GM21515 (cell line): ENCODE data around the gene GOT1.

ENCODE experiments used
- ATAC-seq: cut with Tn5 transposase; IDR thresholded peaks from one replicate; pipeline ENCODE4 v1.9.1; 2021; ENCODE audit not compliant: unreplicated experiment

GOT1 gene

GRCh38 chr10:99396471-99396870 lies 34.0 kb downstream of the GOT1 start:
- no peak for ATAC-seq

GRCh38 chr10:99395750-99396445 lies 34.5 kb downstream of the GOT1 start:
- ATAC-seq: no peak

GRCh38 chr10:99394761-99395386 lies 35.5 kb downstream of the GOT1 start:
- ATAC-seq: no peak

GRCh38 chr10:99394256-99394655 lies 36.2 kb downstream of the GOT1 start:
- no peak for ATAC-seq

GRCh38 chr10:99393683-99394082 lies 36.7 kb downstream of the GOT1 start:
- ATAC-seq: no peak

GRCh38 chr10:99393036-99393435 lies 37.4 kb downstream of the GOT1 start:
- no peak for ATAC-seq

GRCh38 chr10:99391346-99391745 lies 39.1 kb downstream of the GOT1 start:
- no peak for ATAC-seq

GRCh38 chr10:99389729-99390480 lies 40.5 kb downstream of the GOT1 start:
- ATAC-seq: no peak

- ATAC-seq: no peak
These were observed 42.9 kb downstream of the GOT1 start for GRCh38 chr10:99387541-99387940.

- no peak for ATAC-seq
These were observed 43.4 kb downstream of the GOT1 start for GRCh38 chr10:99387071-99387470.

- no peak for ATAC-seq
These were observed 48.2 kb downstream of the GOT1 start for GRCh38 chr10:99382176-99382575.

- no peak for ATAC-seq
These were observed 55.0 kb downstream of the GOT1 start for GRCh38 chr10:99375426-99375825.

GRCh38 chr10:99374972-99375371 lies 55.5 kb downstream of the GOT1 start:
- no peak for ATAC-seq

- no peak for ATAC-seq
These were observed 55.9 kb downstream of the GOT1 start for GRCh38 chr10:99374526-99374925.

- ATAC-seq: no peak
These were observed 57.7 kb downstream of the GOT1 start for GRCh38 chr10:99372546-99373271.

GRCh38 chr10:99370993-99371392 lies 59.4 kb downstream of the GOT1 start:
- ATAC-seq: peak; percentile 96

- ATAC-seq: no peak
These were observed 60.9 kb downstream of the GOT1 start for GRCh38 chr10:99369551-99369950.

GRCh38 chr10:99369126-99369525 lies 61.3 kb downstream of the GOT1 start:
- ATAC-seq: no peak

GRCh38 chr10:99368646-99369045 lies 61.8 kb downstream of the GOT1 start:
- ATAC-seq: no peak

- ATAC-seq: no peak
These were observed 63.8 kb downstream of the GOT1 start for GRCh38 chr10:99366666-99367065.

GRCh38 chr10:99365736-99366135 lies 64.7 kb downstream of the GOT1 start:
- ATAC-seq: no peak
